Activated T-cell treated with anti-CD3 and anti-CD28 coated beads, Interleukin-2, amount 50 U/mL, for 4 hours (primary cell): Measurements from ENCODE around the gene TMED9. TPM values are rescaled to one million over a fixed set of nuclear protein-coding genes. Genes with fewer than 3 reads are reported as not detected.

Source experiments
- ATAC-seq, 2 donors: fragments of 200-7000 bp; cut with Tn5 transposase; one replicate each; pipeline ENCODE4 v1.10.0; 2021
- DNase-seq: peaks from one replicate; pipeline ENCODE4 v3.0.0-alpha.2; 2020
- H3K27me3 Mint-ChIP-seq: one replicate; pipeline ENCODE4 v1.8.0; 2021; ENCODE audit warnings: low read depth, mixed read lengths
- H3K36me3 Mint-ChIP-seq: one replicate; pipeline ENCODE4 v1.8.0; 2022; ENCODE audit warnings: mixed read lengths; ENCODE audit not compliant: insufficient read depth
- H3K4me1 Mint-ChIP-seq: one replicate; pipeline ENCODE4 v1.8.0; 2021; ENCODE audit warnings: low read depth, mixed read lengths
- H3K4me3 Mint-ChIP-seq: one replicate; pipeline ENCODE4 v1.8.0; 2021; ENCODE audit warnings: mild to moderate bottlenecking, moderate library complexity, mixed read lengths
- H3K9me3 Mint-ChIP-seq: one replicate; pipeline ENCODE4 v1.8.0; 2021; ENCODE audit warnings: mixed read lengths
- total RNA-seq, 3 donors: library from RNA; stranded (reverse); gene quantifications; one replicate each; pipeline ENCODE4 v1.2.1, GENCODE V29; 2021

Gene TMED9
- total RNA-seq, result 100 to 1,000 TPM; 178 to 208 (median 199) TPM

GRCh38 chr5:177592010-177592834 is at the start of gene TMED9:
TMED9 (plus strand) TSS chr5:177592203; CDS start chr5:177592215, 12 bp downstream.
- Mint-ChIP-seq H3K4me3 (peak within 1 kb of the TSS; percentile 100), H3K27me3 (peaks cover 18% of the 10 kb centered on the region), H3K36me3 (peaks cover 26% of the 10 kb centered on the region), H3K9me3 (no peaks in the 10 kb centered on the region), H3K4me1 (peaks cover 16% of the 10 kb centered on the region)
- DNase-seq (peak; percentile 85), ATAC-seq (peak; percentile 98)

- peaks cover 16% of the 10 kb centered on the region for H3K36me3 Mint-ChIP-seq
- DNase-seq, result no peak
- ATAC-seq, result no peak
- H3K4me3 Mint-ChIP-seq, result no peak overlapping the region
- peaks cover 15% of the 10 kb centered on the region for H3K4me1 Mint-ChIP-seq
- H3K9me3 Mint-ChIP-seq, result no peaks in the 10 kb centered on the region
- H3K27me3 Mint-ChIP-seq, result no peaks in the 10 kb centered on the region
These were observed 49.1 kb upstream of the TMED9 start for GRCh38 chr5:177542816-177543465.

GRCh38 chr5:177545487-177546257 is 46.3 kb upstream of the TMED9 start:
- Mint-ChIP-seq H3K9me3 (no peaks in the 10 kb centered on the region), H3K4me3 (no peak overlapping the region), H3K27me3 (no peaks in the 10 kb centered on the region), H3K4me1 (peaks cover 24% of the 10 kb centered on the region), H3K36me3 (peaks cover 14% of the 10 kb centered on the region)
- DNase-seq (no peak), ATAC-seq (no peak)

GRCh38 chr5:177546258-177546741 is 45.7 kb upstream of the TMED9 start:
- DNase-seq (no peak), ATAC-seq (peak; percentile 66 to 67)
- H3K4me3 Mint-ChIP-seq, result no peak overlapping the region
- no peaks in the 10 kb centered on the region for H3K9me3 Mint-ChIP-seq
- H3K4me1 Mint-ChIP-seq, result peaks cover 24% of the 10 kb centered on the region
- H3K27me3 Mint-ChIP-seq, result no peaks in the 10 kb centered on the region
- peaks cover 11% of the 10 kb centered on the region for H3K36me3 Mint-ChIP-seq

- no peak for ATAC-seq
- no peak overlapping the region for H3K4me3 Mint-ChIP-seq
- no peaks in the 10 kb centered on the region for H3K27me3 Mint-ChIP-seq
- peaks cover 16% of the 10 kb centered on the region for H3K36me3 Mint-ChIP-seq
- H3K4me1 Mint-ChIP-seq, result peaks cover 33% of the 10 kb centered on the region
- DNase-seq, result no peak
- no peaks in the 10 kb centered on the region for H3K9me3 Mint-ChIP-seq
These were observed 44.3 kb upstream of the TMED9 start for GRCh38 chr5:177547736-177548135.

GRCh38 chr5:177548495-177548894 is 43.5 kb upstream of the TMED9 start:
- peaks cover 16% of the 10 kb centered on the region for H3K36me3 Mint-ChIP-seq
- H3K9me3 Mint-ChIP-seq, result no peaks in the 10 kb centered on the region
- H3K4me1 Mint-ChIP-seq, result peaks cover 39% of the 10 kb centered on the region
- no peaks in the 10 kb centered on the region for H3K27me3 Mint-ChIP-seq
- DNase-seq, result no peak
- ATAC-seq, result no peak
- H3K4me3 Mint-ChIP-seq, result no peak overlapping the region

GRCh38 chr5:177550122-177550521 is 41.9 kb upstream of the TMED9 start:
- Mint-ChIP-seq H3K9me3 (no peaks in the 10 kb centered on the region), H3K27me3 (no peaks in the 10 kb centered on the region), H3K36me3 (peaks cover 16% of the 10 kb centered on the region), H3K4me3 (no peak overlapping the region), H3K4me1 (peaks cover 42% of the 10 kb centered on the region)
- no peak for DNase-seq
- no peak for ATAC-seq

GRCh38 chr5:177552839-177553455 is 39.1 kb upstream of the TMED9 start:
- ATAC-seq, result no peak
- Mint-ChIP-seq H3K27me3 (no peaks in the 10 kb centered on the region), H3K9me3 (no peaks in the 10 kb centered on the region), H3K4me3 (peak overlapping the region; percentile 78), H3K36me3 (peaks cover 11% of the 10 kb centered on the region), H3K4me1 (peaks cover 37% of the 10 kb centered on the region)
- no peak for DNase-seq

- peak; percentile 62 to 63 for ATAC-seq
- Mint-ChIP-seq H3K4me3 (peak overlapping the region; percentile 78), H3K27me3 (no peaks in the 10 kb centered on the region), H3K4me1 (peaks cover 33% of the 10 kb centered on the region), H3K9me3 (no peaks in the 10 kb centered on the region), H3K36me3 (peaks cover 8% of the 10 kb centered on the region)
- peak; percentile 27 for DNase-seq
These were observed 38.2 kb upstream of the TMED9 start for GRCh38 chr5:177553671-177554429.

- ATAC-seq (peak; percentile 97 to 98), DNase-seq (peak; percentile 93)
- Mint-ChIP-seq H3K9me3 (no peaks in the 10 kb centered on the region), H3K4me3 (peak within 1 kb of the TSS; percentile 86), H3K4me1 (peaks cover 32% of the 10 kb centered on the region), H3K36me3 (peaks cover 8% of the 10 kb centered on the region), H3K27me3 (no peaks in the 10 kb centered on the region)
These were observed 37.4 kb upstream of the TMED9 start, which contains the start of gene FAM193B for GRCh38 chr5:177554474-177555111. FAM193B (minus strand) TSS chr5:177554563; CDS start chr5:177554458, 105 bp downstream.

GRCh38 chr5:177555228-177555627 is 36.8 kb upstream of the TMED9 start:
- H3K36me3 Mint-ChIP-seq, result peaks cover 8% of the 10 kb centered on the region
- H3K4me3 Mint-ChIP-seq, result peak overlapping the region; percentile 86
- H3K4me1 Mint-ChIP-seq, result peaks cover 30% of the 10 kb centered on the region
- no peaks in the 10 kb centered on the region for H3K27me3 Mint-ChIP-seq
- ATAC-seq, result no peak
- no peak for DNase-seq
- H3K9me3 Mint-ChIP-seq, result no peaks in the 10 kb centered on the region

GRCh38 chr5:177555665-177556064 is 36.3 kb upstream of the TMED9 start:
- Mint-ChIP-seq H3K4me3 (peak overlapping the region; percentile 86), H3K36me3 (peaks cover 8% of the 10 kb centered on the region)

More at GRCh38 chr5:177555665-177556064, 36.3 kb upstream of the TMED9 start:
- H3K9me3 Mint-ChIP-seq, result no peaks in the 10 kb centered on the region
- no peaks in the 10 kb centered on the region for H3K27me3 Mint-ChIP-seq
- H3K4me1 Mint-ChIP-seq, result peaks cover 29% of the 10 kb centered on the region
- ATAC-seq (no peak), DNase-seq (no peak)
